ENCODE data around the gene HS3ST3A1. TPM values are rescaled to one million over a fixed set of nuclear protein-coding genes. Genes with fewer than 3 reads are reported as not detected.

The HS3ST3A1 gene
- total and polyA plus RNA-seq, 9 donors, result 2.2 to 41.4 (median 10.7) TPM

DNA sequence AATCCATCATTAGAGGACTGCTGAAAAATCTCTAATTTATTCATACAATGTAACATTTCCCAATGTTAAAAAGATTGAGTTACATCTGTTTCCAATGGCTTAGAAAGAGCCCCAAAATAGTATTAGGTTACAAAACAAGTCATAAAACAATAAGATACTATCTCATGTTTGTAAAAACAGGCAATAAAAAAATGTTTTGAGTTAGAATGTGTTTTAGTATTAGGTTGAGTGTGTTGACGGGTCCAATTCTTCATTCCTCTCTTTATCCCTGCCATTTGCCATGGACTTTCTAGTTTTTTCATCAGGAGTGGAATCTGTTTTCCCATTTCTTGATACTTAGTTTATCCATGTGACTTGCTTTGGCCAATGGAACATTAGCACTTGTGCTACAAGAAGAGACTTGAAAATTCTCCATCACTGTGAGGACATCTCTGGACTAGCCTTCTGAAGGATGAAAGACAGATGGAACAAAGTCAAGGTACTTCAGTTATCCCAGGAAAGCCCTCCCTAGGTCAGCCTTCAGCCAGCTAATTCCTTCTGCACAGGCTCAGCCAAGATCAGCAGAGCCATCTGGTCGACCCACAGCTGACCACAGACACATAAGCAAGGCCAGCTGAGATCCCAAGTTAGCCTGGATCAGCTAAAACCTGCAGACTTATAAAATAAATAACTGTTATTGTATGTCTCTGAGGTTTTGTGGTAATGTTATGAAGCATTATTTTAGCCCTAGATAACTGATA is 83.3 kb downstream of the HS3ST3A1 start:
- H3K4me1 ChIP-seq (ENCODE audit: insufficient read depth), result no peaks in the 10 kb centered on the region
- no peaks in the 10 kb centered on the region for H3K27me3 ChIP-seq
- TF ChIP-seq EP300 (IDR thresholded peaks at IDR 0.05) (no peak), POLR2A (IDR thresholded peaks at IDR 0.05) (no peak)
- TF ChIP-seq, protein P1, sequence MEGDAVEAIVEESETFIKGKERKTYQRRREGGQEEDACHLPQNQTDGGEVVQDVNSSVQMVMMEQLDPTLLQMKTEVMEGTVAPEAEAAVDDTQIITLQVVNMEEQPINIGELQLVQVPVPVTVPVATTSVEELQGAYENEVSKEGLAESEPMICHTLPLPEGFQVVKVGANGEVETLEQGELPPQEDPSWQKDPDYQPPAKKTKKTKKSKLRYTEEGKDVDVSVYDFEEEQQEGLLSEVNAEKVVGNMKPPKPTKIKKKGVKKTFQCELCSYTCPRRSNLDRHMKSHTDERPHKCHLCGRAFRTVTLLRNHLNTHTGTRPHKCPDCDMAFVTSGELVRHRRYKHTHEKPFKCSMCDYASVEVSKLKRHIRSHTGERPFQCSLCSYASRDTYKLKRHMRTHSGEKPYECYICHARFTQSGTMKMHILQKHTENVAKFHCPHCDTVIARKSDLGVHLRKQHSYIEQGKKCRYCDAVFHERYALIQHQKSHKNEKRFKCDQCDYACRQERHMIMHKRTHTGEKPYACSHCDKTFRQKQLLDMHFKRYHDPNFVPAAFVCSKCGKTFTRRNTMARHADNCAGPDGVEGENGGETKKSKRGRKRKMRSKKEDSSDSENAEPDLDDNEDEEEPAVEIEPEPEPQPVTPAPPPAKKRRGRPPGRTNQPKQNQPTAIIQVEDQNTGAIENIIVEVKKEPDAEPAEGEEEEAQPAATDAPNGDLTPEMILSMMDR (IDR thresholded peaks at IDR 0.05), result no peak
- H3K36me3 ChIP-seq, result no peaks in the 10 kb centered on the region
- H3K27ac ChIP-seq, result no peak overlapping the region
- H3K9me3 ChIP-seq, result no peaks in the 10 kb centered on the region
- intact Hi-C loops (cut with DNase I), result no loop called here
- DNase-seq, result no peak
- H3K4me3 ChIP-seq, result no peak overlapping the region
- 56 to 66% (median 63%) methylated on average over 2 of the region's 2 CpGs for WGBS, 3 donors

DNA sequence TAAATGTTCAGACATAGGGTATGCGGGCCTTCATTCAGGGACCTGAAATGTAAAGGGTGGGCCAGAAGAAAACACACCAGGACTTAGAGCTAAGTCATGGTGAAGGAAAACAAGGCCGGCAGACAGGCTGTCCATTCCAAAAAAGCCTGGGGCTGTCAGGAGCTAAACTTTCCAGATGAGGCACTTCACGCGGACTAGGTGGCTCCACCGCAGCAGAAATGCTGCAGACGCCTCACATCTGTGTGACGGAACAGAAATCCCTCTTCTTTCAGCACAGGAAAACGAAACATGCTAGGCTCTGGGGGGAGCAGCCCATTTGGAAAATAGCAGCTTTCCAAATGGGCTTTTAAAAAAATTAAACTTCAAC is 88.7 kb downstream of the HS3ST3A1 start:
- TF ChIP-seq, protein P1 (IDR thresholded peaks at IDR 0.05), result no peak
- TF ChIP-seq EP300 (IDR thresholded peaks at IDR 0.05) (no peak), POLR2A (IDR thresholded peaks at IDR 0.05) (no peak)

DNA sequence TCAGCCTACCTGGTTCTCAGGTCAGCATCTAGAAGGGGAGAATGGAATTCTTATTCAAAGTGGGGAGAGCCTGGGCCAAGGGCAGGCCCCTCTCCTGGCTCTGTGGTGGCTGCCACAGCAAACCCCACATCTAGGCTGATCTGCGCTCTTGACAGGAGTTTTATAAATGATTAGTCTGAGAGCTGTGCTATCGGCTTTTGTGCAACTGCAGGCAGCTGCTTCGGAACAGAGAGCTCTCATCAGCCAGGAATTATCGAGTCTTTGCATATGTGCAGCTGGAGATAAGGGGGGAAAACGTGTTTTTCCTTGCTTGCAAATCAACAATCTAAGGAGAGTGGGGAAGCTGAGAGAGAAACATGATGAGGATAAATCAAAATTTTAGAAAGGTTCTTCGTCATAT is 91.7 kb downstream of the HS3ST3A1 start:
- no peaks in the 10 kb centered on the region for H3K9me3 ChIP-seq
- no peaks in the 10 kb centered on the region for H3K27me3 ChIP-seq
- intact Hi-C loops (cut with DNase I), result no loop called here
- peaks cover 1% of the 10 kb centered on the region for H3K4me1 ChIP-seq (ENCODE audit: insufficient read depth)
- WGBS, 3 donors, result 3 to 10% (median 8%) methylated on average over 6 of the region's 6 CpGs
- no peaks in the 10 kb centered on the region for H3K36me3 ChIP-seq
- peak overlapping the region in 1 of 2 donors; percentile 20 for H3K27ac ChIP-seq
- H3K4me3 ChIP-seq, result no peak overlapping the region
- peak in 1 of 5 donors; percentile 14 for DNase-seq
- TF ChIP-seq POLR2A (IDR thresholded peaks at IDR 0.05) (no peak), EP300 (IDR thresholded peaks at IDR 0.05) (no peak)
- TF ChIP-seq, protein P1 (IDR thresholded peaks at IDR 0.05), result no peak

More for the DNA sequence above, 88.7 kb downstream of the HS3ST3A1 start:
- Histone ChIP-seq H3K36me3 (no peaks in the 10 kb centered on the region), H3K4me3 (no peak overlapping the region), H3K27ac (no peak overlapping the region), H3K27me3 (no peaks in the 10 kb centered on the region), H3K9me3 (no peaks in the 10 kb centered on the region), H3K4me1 (ENCODE audit: insufficient read depth) (peaks cover 1% of the 10 kb centered on the region)
- intact Hi-C loops (cut with DNase I), result no loop called here
- 17 to 29% (median 23%) methylated on average over 8 of the region's 8 CpGs for WGBS, 3 donors
- peak; percentile 26 to 52 (median 29) for DNase-seq

DNA sequence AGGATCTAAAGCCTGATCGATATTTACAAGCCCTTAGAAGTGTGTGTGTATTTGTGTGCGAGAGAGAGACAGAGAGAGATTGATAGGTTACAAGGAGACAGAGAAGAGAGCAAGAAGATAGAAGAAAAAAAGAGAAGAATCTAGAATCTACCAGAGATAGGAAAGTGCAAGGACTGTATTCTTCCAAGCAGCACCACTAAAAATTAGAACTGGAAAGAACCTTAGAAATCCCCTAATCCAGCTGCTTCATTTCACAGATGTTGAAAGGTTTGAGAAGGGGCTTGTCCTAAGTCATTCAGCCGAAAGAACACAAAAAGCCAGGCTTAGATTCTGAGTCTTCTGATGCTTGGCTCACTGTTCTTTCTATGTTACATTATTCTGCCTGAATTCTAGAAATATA is 92.2 kb downstream of the HS3ST3A1 start:
- DNase-seq, result no peak

More for the DNA sequence above, 92.2 kb downstream of the HS3ST3A1 start:
- 22 to 29% (median 26%) methylated on average over 3 of the region's 3 CpGs for WGBS, 3 donors
- intact Hi-C loops (cut with DNase I), result no loop called here
- Histone ChIP-seq H3K27me3 (no peaks in the 10 kb centered on the region), H3K36me3 (no peaks in the 10 kb centered on the region), H3K27ac (peak overlapping the region in 1 of 2 donors; percentile 20), H3K9me3 (no peaks in the 10 kb centered on the region), H3K4me1 (ENCODE audit: insufficient read depth) (peaks cover 1% of the 10 kb centered on the region), H3K4me3 (no peak overlapping the region)
- TF ChIP-seq EP300 (IDR thresholded peaks at IDR 0.05) (no peak), POLR2A (IDR thresholded peaks at IDR 0.05) (no peak)
- TF ChIP-seq, protein P1 (IDR thresholded peaks at IDR 0.05), result no peak
